ENCODE results near the gene PRAMEF11.
A peak's percentile ranks its signal among the peaks of the same experiment; 100 is the strongest.
"Not testable (repeated sequence)": the region's sequence is repeated elsewhere in the genome, so short reads cannot be mapped to it uniquely, and the experiment has no call there.

Gene PRAMEF11

GRCh38 chr1:12783783-12784182 lies 47.4 kb downstream of the PRAMEF11 start:
- H3K9me2 ChIP-seq (replicated peaks; ENCODE audit: control insufficient read depth, low read length); H3K4me2 ChIP-seq (ENCODE audit: low read length); H3K4me3 ChIP-seq (ENCODE audit: low read length); H3K4me1 ChIP-seq (ENCODE audit: control insufficient read depth, low read length); H3K36me3 ChIP-seq (ENCODE audit: control insufficient read depth, low read length); H4K20me1 ChIP-seq (ENCODE audit: control insufficient read depth, insufficient read depth, low read depth, low read length); H3K27me3 ChIP-seq (ENCODE audit: control insufficient read depth, low read length); H3K9me3 ChIP-seq (ENCODE audit: control insufficient read depth, insufficient read depth, low read length); H3F3A ChIP-seq (ENCODE audit: control insufficient read depth, insufficient read depth); H3K79me2 ChIP-seq (ENCODE audit: control insufficient read depth, low read length); H3K27ac ChIP-seq (ENCODE audit: low read depth, low read length): not testable (repeated sequence)
- peak; percentile 25 for TF ChIP-seq CTCF (IDR thresholded peaks at IDR 0.05; ENCODE audit: low read depth, low read length, poor library complexity, severe bottlenecking)

GRCh38 chr1:12781488-12781887 lies 49.7 kb downstream of the PRAMEF11 start:
- not testable (repeated sequence) for H3K36me3 ChIP-seq (ENCODE audit: control insufficient read depth, low read length); H4K20me1 ChIP-seq (ENCODE audit: control insufficient read depth, insufficient read depth, low read depth, low read length); H3K9me3 ChIP-seq (ENCODE audit: control insufficient read depth, insufficient read depth, low read length); H3K79me2 ChIP-seq (ENCODE audit: control insufficient read depth, low read length); H3K9me2 ChIP-seq (replicated peaks; ENCODE audit: control insufficient read depth, low read length); H3K27ac ChIP-seq (ENCODE audit: low read depth, low read length); H3K27me3 ChIP-seq (ENCODE audit: control insufficient read depth, low read length); H3F3A ChIP-seq (ENCODE audit: control insufficient read depth, insufficient read depth); H3K4me3 ChIP-seq (ENCODE audit: low read length); H3K4me2 ChIP-seq (ENCODE audit: low read length); H3K4me1 ChIP-seq (ENCODE audit: control insufficient read depth, low read length)

- Histone ChIP-seq H4K20me1 (ENCODE audit: control insufficient read depth, insufficient read depth, low read depth, low read length) (no peaks in the 10 kb centered on the region), H3K9me3 (ENCODE audit: control insufficient read depth, insufficient read depth, low read length) (no peaks in the 10 kb centered on the region), H3K4me2 (ENCODE audit: low read length) (no peak overlapping the region), H3F3A (ENCODE audit: control insufficient read depth, insufficient read depth) (no peaks in the 10 kb centered on the region), H3K27ac (ENCODE audit: low read depth, low read length) (no peak overlapping the region), H3K9me2 (replicated peaks; ENCODE audit: control insufficient read depth, low read length) (no peaks in the 10 kb centered on the region), H3K36me3 (ENCODE audit: control insufficient read depth, low read length) (no peaks in the 10 kb centered on the region), H3K27me3 (ENCODE audit: control insufficient read depth, low read length) (no peaks in the 10 kb centered on the region), H3K79me2 (ENCODE audit: control insufficient read depth, low read length) (no peaks in the 10 kb centered on the region), H3K4me3 (ENCODE audit: low read length) (no peak overlapping the region), H3K4me1 (ENCODE audit: control insufficient read depth, low read length) (no peaks in the 10 kb centered on the region)
- TF ChIP-seq CTCF (IDR thresholded peaks at IDR 0.05; ENCODE audit: low read depth, low read length, poor library complexity, severe bottlenecking) (no peak), EZH2phosphoT487 (IDR thresholded peaks at IDR 0.05; ENCODE audit: borderline replicate concordance, low read length) (no peak)
Observed at GRCh38 chr1:12778907-12779306, 52.3 kb downstream of the PRAMEF11 start.

- no peaks in the 10 kb centered on the region for H3K79me2 ChIP-seq (ENCODE audit: control insufficient read depth, low read length)
- no peaks in the 10 kb centered on the region for H3K4me1 ChIP-seq (ENCODE audit: control insufficient read depth, low read length)
- H3K9me2 ChIP-seq (replicated peaks; ENCODE audit: control insufficient read depth, low read length), result no peaks in the 10 kb centered on the region
- no peak overlapping the region for H3K4me3 ChIP-seq (ENCODE audit: low read length)
- no peaks in the 10 kb centered on the region for H3F3A ChIP-seq (ENCODE audit: control insufficient read depth, insufficient read depth)
- H4K20me1 ChIP-seq (ENCODE audit: control insufficient read depth, insufficient read depth, low read depth, low read length), result no peaks in the 10 kb centered on the region
- H3K9me3 ChIP-seq (ENCODE audit: control insufficient read depth, insufficient read depth, low read length), result no peaks in the 10 kb centered on the region
- no peak overlapping the region for H3K27ac ChIP-seq (ENCODE audit: low read depth, low read length)
- TF ChIP-seq EZH2phosphoT487 (IDR thresholded peaks at IDR 0.05; ENCODE audit: borderline replicate concordance, low read length), result no peak
- no peak for TF ChIP-seq CTCF (IDR thresholded peaks at IDR 0.05; ENCODE audit: low read depth, low read length, poor library complexity, severe bottlenecking)
- no peaks in the 10 kb centered on the region for H3K27me3 ChIP-seq (ENCODE audit: control insufficient read depth, low read length)
- H3K36me3 ChIP-seq (ENCODE audit: control insufficient read depth, low read length), result no peaks in the 10 kb centered on the region
- no peak overlapping the region for H3K4me2 ChIP-seq (ENCODE audit: low read length)
Observed at GRCh38 chr1:12778061-12778460, 53.1 kb downstream of the PRAMEF11 start.

All from DOHH2 (cell line).